GM12872 (cell line): ENCODE measurements around the gene PCDH9.

ENCODE experiments used
- CTCF ChIP-seq: IDR thresholded peaks from 3 replicates; pipeline ENCODE4 v1.5.1; 2011; ENCODE audit warnings: low read depth, mild to moderate bottlenecking, low read length, moderate library complexity; ENCODE audit not compliant: insufficient read depth

PCDH9 gene

GRCh38 chr13:67200605-67201004, 29.5 kb downstream of the PCDH9 start:
- no peak for TF ChIP-seq CTCF

- no peak for TF ChIP-seq CTCF
Measured at GRCh38 chr13:67200183-67200582, 30.0 kb downstream of the PCDH9 start.

DNA sequence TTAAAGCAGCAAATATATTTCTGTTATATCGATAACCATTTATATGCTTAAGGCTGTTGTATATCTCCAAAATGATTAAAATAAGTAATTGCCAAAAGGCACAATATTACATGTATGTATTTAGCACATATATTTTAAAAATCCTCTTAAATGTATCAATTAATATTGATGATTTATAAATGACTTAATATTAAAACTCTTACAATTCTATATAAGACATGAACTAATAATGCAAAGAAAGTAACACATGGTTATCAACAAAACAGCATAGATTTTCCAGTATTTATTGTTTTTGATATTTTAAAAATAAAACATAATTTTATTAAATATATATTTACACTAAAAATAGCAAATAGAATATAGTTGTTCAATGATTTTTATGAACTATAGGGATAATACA, 32.4 kb downstream of the PCDH9 start:
- no peak for TF ChIP-seq CTCF

GRCh38 chr13:67193979-67194378, 36.2 kb downstream of the PCDH9 start:
- TF ChIP-seq CTCF = no peak

DNA sequence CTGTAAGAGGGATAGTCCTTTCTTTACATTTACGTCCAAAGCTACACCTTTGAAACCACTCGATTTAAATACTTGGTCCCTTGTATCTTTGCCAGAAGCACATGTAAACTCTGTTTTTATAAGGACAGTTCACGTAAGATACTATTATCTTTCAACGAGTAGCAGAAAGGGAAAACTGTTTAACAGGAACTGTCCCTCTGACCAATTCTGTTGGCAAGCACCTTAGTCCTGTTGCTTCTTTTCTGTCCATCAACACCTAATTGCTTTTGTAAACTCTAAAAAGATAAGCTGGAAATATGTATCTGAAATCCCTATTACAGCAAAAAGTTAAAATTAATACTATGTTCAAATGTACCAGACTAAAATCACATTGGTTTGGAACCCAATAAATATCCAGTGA, 37.4 kb downstream of the PCDH9 start:
- no peak for TF ChIP-seq CTCF

DNA sequence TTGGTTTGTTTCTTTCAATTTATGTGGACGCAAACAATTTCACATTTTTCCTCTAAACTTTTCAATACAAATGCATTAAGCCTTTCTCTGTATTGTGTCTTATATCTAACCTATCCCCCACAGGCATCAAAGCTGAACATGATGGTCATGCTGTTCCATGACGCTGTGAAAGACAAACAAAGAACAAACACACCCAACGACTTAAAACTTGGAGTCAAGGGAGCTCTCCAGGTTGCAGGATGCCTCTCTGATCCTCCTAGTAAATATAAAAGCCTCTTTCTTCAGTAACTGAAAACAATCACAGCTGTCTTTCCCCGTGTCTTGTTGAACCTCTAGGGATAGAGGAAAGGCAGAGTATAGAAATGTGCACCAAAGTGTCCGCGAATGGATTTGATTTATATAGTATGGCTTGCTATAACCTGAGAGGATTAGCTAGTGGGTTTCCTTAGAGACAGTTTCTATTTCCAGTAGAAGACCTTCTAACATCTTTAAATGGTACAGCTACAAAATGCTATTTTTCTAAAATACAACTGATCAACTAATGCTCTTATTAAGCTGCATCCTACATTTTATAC, 43.1 kb downstream of the PCDH9 start:
- no peak for TF ChIP-seq CTCF

DNA sequence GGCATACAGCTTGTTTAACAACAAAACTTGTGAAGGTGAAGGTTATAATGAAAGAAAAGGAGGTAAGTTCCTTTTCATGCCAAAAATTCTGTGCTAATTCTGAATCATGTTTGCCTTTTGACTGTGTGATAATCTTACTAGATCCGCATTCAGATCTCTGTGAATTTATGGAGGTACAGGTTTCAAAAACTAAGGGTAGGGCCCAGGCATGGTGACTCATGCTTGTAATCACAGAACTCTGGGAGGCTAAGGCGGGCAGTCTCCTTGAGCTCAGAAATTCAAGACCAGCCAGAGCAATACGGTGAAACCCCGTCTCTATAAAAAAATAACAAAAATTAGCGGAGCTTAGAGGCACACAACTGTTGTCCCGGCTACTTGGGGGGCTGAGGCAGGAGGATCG, 45.9 kb downstream of the PCDH9 start:
- TF ChIP-seq CTCF = no peak
